ENCODE results near the gene UTP25.
"Not testable (repeated sequence)": the region's sequence is repeated elsewhere in the genome, so short reads cannot be mapped to it uniquely, and the experiment has no call there.

The UTP25 gene

GRCh38 chr1:209877087-209877764, 49.5 kb downstream of the UTP25 start:
- DNase-seq = no peak

- DNase-seq = no peak
Observed at GRCh38 chr1:209878964-209879363, 51.2 kb downstream of the UTP25 start.

GRCh38 chr1:209879539-209879938, 51.8 kb downstream of the UTP25 start:
- DNase-seq = no peak

GRCh38 chr1:209880031-209880430, 52.3 kb downstream of the UTP25 start:
- DNase-seq = no peak

- no peak for DNase-seq
Observed at GRCh38 chr1:209881619-209882018, 53.8 kb downstream of the UTP25 start.

GRCh38 chr1:209882286-209882685, 54.5 kb downstream of the UTP25 start:
- DNase-seq = no peak

- no peak for DNase-seq
Observed at GRCh38 chr1:209882942-209883340, 55.2 kb downstream of the UTP25 start.

GRCh38 chr1:209883341-209883971, 55.7 kb downstream of the UTP25 start:
- DNase-seq = no peak

GRCh38 chr1:209884249-209884648, 56.5 kb downstream of the UTP25 start:
- no peak for DNase-seq

GRCh38 chr1:209884665-209885117, 56.9 kb downstream of the UTP25 start:
- no peak for DNase-seq

GRCh38 chr1:209885403-209886218, 57.8 kb downstream of the UTP25 start:
- no peak for DNase-seq

- DNase-seq = no peak
Observed at GRCh38 chr1:209886219-209886536, 58.4 kb downstream of the UTP25 start.

GRCh38 chr1:209888291-209889076, 60.7 kb downstream of the UTP25 start:
- not testable (repeated sequence) for DNase-seq

- no peak for DNase-seq
Observed at GRCh38 chr1:209889077-209889418, 61.3 kb downstream of the UTP25 start.

- no peak for DNase-seq
Observed at GRCh38 chr1:209890641-209891330, 63.0 kb downstream of the UTP25 start.

GRCh38 chr1:209893751-209894150, 66.0 kb downstream of the UTP25 start:
- no peak for DNase-seq

GRCh38 chr1:209895709-209896108, 67.9 kb downstream of the UTP25 start:
- no peak for DNase-seq

- no peak for DNase-seq
Observed at GRCh38 chr1:209896346-209896745, 68.6 kb downstream of the UTP25 start.

- not testable (repeated sequence) for DNase-seq
Observed at GRCh38 chr1:209898271-209898670, 70.5 kb downstream of the UTP25 start.

GRCh38 chr1:209898851-209899250, 71.1 kb downstream of the UTP25 start:
- DNase-seq = not testable (repeated sequence)

- peak; percentile 42 for DNase-seq
Observed at GRCh38 chr1:209899948-209900347, 72.2 kb downstream of the UTP25 start.

GRCh38 chr1:209900734-209901133, 73.0 kb downstream of the UTP25 start:
- DNase-seq = no peak

- DNase-seq = no peak
Observed at GRCh38 chr1:209901211-209901610, 73.4 kb downstream of the UTP25 start.

Measured in RPMI8226 (cell line).